PFSK-1 (cell line): ENCODE measurements around the gene LPAR3.

ENCODE experiments used
- FOXP2 ChIP-seq: optimal IDR thresholded peaks from 2 replicates; pipeline ENCODE3; 2011; ENCODE audit warnings: borderline replicate concordance, control low read depth, inconsistent platforms; ENCODE audit not compliant: insufficient read depth; ENCODE audit errors: extremely low read length, extremely low read depth
- POLR2AphosphoS5 ChIP-seq: IDR thresholded peaks from 2 replicates; pipeline ENCODE4 v1.6.1; 2012; ENCODE audit warnings: low read depth, mild to moderate bottlenecking, control low read depth, low read length, moderate library complexity
- SIN3A ChIP-seq: IDR thresholded peaks from 2 replicates; pipeline ENCODE4 v1.6.1; 2012; ENCODE audit warnings: mild to moderate bottlenecking, low read length, moderate library complexity, borderline replicate concordance; ENCODE audit not compliant: insufficient read depth
- TAF1 ChIP-seq: IDR thresholded peaks from 2 replicates; pipeline ENCODE4 v1.6.1; 2012; ENCODE audit warnings: low read length, control low read depth, borderline replicate concordance; ENCODE audit not compliant: insufficient read depth
- TF ChIP-seq, protein P1 (sequence below), 2 experiments: IDR thresholded peaks; 2 replicates each; pipeline versions ENCODE4 v1.6.1 to v1.8.0; 2011 to 2012; ENCODE audit warnings: low read depth in 2 of 2, low read length in 2 of 2, control low read depth in 1 of 2, inconsistent platforms in 1 of 2, mild to moderate bottlenecking in 1 of 2, moderate library complexity in 1 of 2; ENCODE audit not compliant: insufficient read depth in 1 of 2

The LPAR3 gene

DNA sequence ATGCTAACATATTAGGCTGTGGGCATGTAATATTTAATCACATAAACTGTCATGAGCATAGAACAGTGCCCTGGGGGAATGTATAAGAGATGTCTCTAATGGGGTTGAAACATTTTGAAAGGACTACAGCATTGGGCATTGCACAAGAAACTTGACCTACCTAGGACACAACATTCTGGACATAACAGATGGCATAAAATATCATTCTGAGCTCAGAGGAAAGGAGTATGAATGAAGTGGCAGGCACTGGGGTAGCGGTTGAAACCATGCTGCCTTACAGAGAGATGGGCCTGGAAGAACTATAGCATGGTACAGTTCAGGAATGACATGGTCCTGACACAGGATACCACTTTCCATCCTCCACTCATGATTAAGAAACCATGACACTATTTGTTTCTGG, 69.0 kb downstream of the LPAR3 start:
- no peak for TF ChIP-seq POLR2AphosphoS5
- TF ChIP-seq TAF1: no peak
- TF ChIP-seq, protein P1, sequence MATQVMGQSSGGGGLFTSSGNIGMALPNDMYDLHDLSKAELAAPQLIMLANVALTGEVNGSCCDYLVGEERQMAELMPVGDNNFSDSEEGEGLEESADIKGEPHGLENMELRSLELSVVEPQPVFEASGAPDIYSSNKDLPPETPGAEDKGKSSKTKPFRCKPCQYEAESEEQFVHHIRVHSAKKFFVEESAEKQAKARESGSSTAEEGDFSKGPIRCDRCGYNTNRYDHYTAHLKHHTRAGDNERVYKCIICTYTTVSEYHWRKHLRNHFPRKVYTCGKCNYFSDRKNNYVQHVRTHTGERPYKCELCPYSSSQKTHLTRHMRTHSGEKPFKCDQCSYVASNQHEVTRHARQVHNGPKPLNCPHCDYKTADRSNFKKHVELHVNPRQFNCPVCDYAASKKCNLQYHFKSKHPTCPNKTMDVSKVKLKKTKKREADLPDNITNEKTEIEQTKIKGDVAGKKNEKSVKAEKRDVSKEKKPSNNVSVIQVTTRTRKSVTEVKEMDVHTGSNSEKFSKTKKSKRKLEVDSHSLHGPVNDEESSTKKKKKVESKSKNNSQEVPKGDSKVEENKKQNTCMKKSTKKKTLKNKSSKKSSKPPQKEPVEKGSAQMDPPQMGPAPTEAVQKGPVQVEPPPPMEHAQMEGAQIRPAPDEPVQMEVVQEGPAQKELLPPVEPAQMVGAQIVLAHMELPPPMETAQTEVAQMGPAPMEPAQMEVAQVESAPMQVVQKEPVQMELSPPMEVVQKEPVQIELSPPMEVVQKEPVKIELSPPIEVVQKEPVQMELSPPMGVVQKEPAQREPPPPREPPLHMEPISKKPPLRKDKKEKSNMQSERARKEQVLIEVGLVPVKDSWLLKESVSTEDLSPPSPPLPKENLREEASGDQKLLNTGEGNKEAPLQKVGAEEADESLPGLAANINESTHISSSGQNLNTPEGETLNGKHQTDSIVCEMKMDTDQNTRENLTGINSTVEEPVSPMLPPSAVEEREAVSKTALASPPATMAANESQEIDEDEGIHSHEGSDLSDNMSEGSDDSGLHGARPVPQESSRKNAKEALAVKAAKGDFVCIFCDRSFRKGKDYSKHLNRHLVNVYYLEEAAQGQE (IDR thresholded peaks at IDR 0.05; ENCODE audit: insufficient read depth in 1 of 2, low read depth in 2 of 2, low read length in 2 of 2): no peak
- TF ChIP-seq FOXP2: no peak
- TF ChIP-seq SIN3A: no peak

DNA sequence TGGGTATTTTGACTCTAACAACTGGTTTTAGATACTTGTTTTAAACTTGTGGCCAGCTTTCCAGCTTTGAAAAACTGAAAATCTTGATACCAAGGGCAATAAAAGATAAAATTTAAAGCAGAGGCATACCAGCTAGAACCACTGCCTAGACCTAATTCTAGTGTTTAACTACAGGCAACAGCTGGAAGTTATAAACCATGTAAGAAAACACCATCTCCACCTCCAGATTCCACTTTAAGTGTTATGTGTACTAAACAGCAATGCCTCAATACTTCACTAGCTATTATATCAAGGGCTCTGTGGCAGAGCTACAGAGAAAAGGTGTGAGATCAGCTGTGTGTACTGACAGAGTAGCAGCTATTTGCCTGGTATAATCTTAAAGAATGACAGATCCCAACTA, 69.5 kb downstream of the LPAR3 start:
- TF ChIP-seq POLR2AphosphoS5: no peak
- no peak for TF ChIP-seq SIN3A
- no peak for TF ChIP-seq TAF1
- TF ChIP-seq, protein P1 (IDR thresholded peaks at IDR 0.05; ENCODE audit: insufficient read depth in 1 of 2, low read depth in 2 of 2, low read length in 2 of 2): no peak
- no peak for TF ChIP-seq FOXP2

DNA sequence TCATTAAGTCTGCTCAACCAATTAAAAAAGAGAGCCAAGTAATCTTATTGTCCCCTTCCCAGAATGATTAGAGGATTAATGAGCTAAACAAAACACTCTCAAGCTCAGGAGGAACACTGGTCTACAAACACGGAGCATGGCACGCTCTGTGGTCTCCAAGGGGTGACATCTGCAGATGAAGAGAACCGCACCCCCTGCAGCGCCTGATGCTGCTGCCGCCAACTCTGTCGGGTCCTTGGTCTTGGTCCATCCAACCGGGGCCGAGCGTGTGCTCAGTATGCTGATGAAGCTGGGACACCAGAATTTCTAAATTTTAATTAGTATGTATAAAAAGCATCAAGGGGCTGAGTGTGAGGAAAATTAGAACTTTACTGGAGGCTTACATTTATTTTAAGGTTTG, 82.7 kb downstream of the LPAR3 start:
- TF ChIP-seq, protein P1 (IDR thresholded peaks at IDR 0.05; ENCODE audit: insufficient read depth in 1 of 2, low read depth in 2 of 2, low read length in 2 of 2): no peak
- no peak for TF ChIP-seq POLR2AphosphoS5
- no peak for TF ChIP-seq TAF1
- TF ChIP-seq SIN3A: no peak
- TF ChIP-seq FOXP2: no peak

DNA sequence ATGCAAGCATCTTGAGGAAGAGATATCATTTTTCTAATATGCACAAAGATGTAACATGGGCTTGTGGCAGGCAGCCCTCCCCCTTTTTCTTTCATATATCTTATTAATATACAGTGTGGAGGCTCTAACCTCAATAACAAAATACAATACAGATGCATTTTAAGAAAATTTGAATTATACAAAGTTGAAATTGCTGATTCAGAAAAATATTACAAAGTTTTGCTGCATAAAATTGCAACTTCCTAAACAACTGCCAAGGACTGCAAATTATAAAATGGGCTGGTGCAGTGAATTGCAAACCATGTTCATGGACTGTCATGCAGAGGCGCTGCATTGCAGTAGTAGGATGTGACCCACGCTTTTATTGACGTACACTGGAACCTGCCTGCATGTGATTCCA, 84.0 kb downstream of the LPAR3 start:
- TF ChIP-seq FOXP2 (no peak), SIN3A (no peak), POLR2AphosphoS5 (no peak), TAF1 (no peak)
- TF ChIP-seq, protein P1 (IDR thresholded peaks at IDR 0.05; ENCODE audit: insufficient read depth in 1 of 2, low read depth in 2 of 2, low read length in 2 of 2): no peak

DNA sequence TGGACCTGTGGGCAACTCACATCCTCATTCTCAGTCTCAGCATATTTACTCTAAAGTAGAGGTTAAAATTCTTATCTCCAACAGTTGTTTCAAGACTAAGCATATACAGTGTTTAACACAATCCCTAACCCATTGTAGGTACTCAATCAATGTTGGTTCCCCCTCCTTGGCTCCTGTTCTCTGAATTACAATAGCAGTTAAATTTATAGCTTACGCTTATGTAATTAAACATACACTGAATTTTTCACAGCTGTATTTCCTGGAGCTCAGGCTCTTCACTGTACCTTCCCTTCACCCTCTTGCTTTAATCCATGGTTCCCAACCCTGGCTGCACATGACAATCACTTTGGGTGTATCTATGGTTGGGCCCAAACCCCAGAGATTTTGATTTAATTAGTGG, 89.4 kb downstream of the LPAR3 start:
- TF ChIP-seq TAF1: no peak
- TF ChIP-seq SIN3A: no peak
- TF ChIP-seq FOXP2: no peak
- no peak for TF ChIP-seq POLR2AphosphoS5
- TF ChIP-seq, protein P1 (IDR thresholded peaks at IDR 0.05; ENCODE audit: insufficient read depth in 1 of 2, low read depth in 2 of 2, low read length in 2 of 2): no peak
